ENCODE results near the gene AVP. TPM values are rescaled to one million over a fixed set of nuclear protein-coding genes. Genes with fewer than 3 reads are reported as not detected.
A peak's percentile ranks its signal among the peaks of the same experiment; 100 is the strongest.

Gene AVP
- total RNA-seq, 1 donor from 2014 or later, result not detected

DNA sequence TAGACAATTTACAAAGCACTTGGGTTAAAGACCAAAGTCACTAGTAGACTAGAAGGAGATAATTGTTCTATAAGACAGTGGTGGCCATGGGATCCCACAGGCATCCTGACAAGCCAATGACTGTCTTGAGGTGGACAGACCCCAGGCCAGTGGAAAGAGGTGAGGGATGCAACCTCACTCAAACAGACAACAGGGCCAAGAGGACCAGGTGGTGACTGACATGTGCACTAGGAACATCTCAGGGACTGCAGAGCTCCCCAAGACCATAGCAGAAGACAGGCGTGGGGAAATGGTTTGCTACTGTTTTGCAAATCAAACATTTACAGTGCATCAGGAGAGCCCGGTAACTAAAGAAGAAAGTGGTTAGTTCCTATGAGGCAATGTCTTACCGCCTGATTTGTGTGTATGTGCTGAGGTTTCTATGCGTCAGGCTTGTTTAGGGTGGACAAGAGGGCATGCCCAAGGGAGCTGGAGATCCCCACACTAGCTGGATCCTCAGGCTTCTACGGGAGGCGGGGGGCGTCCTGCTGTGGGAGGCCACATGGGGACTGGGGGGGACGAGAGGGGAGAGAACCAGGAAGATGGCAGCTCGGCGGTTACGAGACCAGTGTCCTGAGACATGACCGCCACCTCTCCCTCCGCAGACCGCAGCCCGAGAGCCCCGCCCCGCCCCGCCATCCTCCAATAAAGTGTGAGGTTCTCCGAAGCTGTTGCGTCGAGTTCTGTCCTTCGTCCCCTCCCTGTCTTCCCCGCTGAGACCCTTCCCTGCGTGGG is 39.3 kb downstream of the AVP start:
- no peak for TF ChIP-seq CTCF (IDR thresholded peaks at IDR 0.05; ENCODE audit: unreplicated experiment)
- DNase-seq (ENCODE audit: low spot score in 2 of 2, unreplicated experiment in 2 of 2), result no peak
- Mint-ChIP-seq H3K27ac (peak overlapping the region; percentile 55), H3K9me3 (no peaks in the 10 kb centered on the region), H3K4me3 (peak overlapping the region; percentile 89), H3K4me1 (peaks cover 22% of the 10 kb centered on the region), H3K27me3 (ENCODE audit: low read depth) (no peaks in the 10 kb centered on the region), H3K36me3 (peaks cover 18% of the 10 kb centered on the region)

GRCh38 chr20:3044336-3044965 is 40.1 kb downstream of the AVP start:
- H3K4me1 Mint-ChIP-seq, result peaks cover 22% of the 10 kb centered on the region

DNA sequence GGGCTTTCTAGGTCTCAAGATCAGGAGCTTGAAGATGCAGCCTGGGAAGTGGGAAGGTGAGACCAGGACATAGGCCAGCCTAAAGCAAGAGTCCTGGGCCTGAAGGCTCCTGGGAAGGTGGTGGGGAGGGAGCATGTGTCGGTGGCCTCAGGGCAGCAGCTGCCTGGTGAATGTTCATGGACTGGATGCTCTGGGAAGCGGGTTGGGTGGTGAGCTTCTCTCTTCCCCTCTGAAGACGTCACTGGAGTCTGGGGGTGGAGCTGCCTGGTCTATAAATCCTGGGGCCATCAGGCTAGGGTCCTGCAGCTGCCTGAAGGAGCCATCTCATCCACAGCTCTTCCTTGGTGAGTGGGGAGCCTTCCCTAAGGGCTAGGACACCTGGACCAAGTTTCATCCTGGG is 41.2 kb downstream of the AVP start, which contains the start of gene GNRH2:
TSS of gene GNRH2 (plus strand) at position 301 of the 400 bp plus-strand sequence. CDS start 793 bp downstream, outside the sequence.
- H3K27me3 Mint-ChIP-seq (ENCODE audit: low read depth), result no peaks in the 10 kb centered on the region

More at GRCh38 chr20:3044336-3044965, 40.1 kb downstream of the AVP start:
- no peak overlapping the region for H3K27ac Mint-ChIP-seq
- no peaks in the 10 kb centered on the region for H3K9me3 Mint-ChIP-seq
- peak overlapping the region; percentile 89 for H3K4me3 Mint-ChIP-seq
- H3K36me3 Mint-ChIP-seq, result peaks cover 14% of the 10 kb centered on the region
- TF ChIP-seq CTCF (IDR thresholded peaks at IDR 0.05; ENCODE audit: unreplicated experiment), result no peak
- DNase-seq (ENCODE audit: low spot score in 2 of 2, unreplicated experiment in 2 of 2), result no peak
- H3K27me3 Mint-ChIP-seq (ENCODE audit: low read depth), result no peaks in the 10 kb centered on the region

DNA sequence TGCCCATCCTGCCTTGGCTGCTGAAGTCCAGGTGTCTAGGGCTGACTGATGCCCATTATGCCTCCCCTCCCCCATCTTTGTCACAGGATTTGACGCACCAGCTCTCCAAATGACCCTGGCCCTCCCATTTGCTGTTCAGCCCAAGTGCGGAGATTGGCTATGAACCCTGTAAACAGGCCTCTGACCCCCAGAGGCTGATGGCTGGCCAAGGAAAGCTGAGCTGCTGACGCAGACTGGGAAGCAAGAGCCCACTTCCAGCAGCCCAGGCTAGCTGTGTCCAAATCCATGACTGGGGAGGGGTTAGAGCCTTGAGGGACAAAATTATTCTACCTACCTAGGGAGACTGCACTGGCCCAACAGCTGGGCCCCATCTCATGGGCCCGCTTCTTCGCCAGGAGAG is 41.9 kb downstream of the AVP start:
- Mint-ChIP-seq H3K4me1 (peaks cover 22% of the 10 kb centered on the region), H3K27ac (peak overlapping the region; percentile 90), H3K4me3 (no peak overlapping the region), H3K27me3 (ENCODE audit: low read depth) (no peaks in the 10 kb centered on the region), H3K36me3 (peaks cover 14% of the 10 kb centered on the region), H3K9me3 (no peaks in the 10 kb centered on the region)
- TF ChIP-seq CTCF (IDR thresholded peaks at IDR 0.05; ENCODE audit: unreplicated experiment), result no peak
- DNase-seq (ENCODE audit: low spot score in 2 of 2, unreplicated experiment in 2 of 2), result no peak

More for the DNA sequence above, 41.2 kb downstream of the AVP start, which contains the start of gene GNRH2:
- Mint-ChIP-seq H3K36me3 (peaks cover 16% of the 10 kb centered on the region), H3K9me3 (no peaks in the 10 kb centered on the region), H3K4me3 (peak within 1 kb of the TSS; percentile 31), H3K27ac (peak within 1 kb of the TSS; percentile 90), H3K4me1 (peaks cover 22% of the 10 kb centered on the region)
- no peak for TF ChIP-seq CTCF (IDR thresholded peaks at IDR 0.05; ENCODE audit: unreplicated experiment)
- DNase-seq (ENCODE audit: low spot score in 2 of 2, unreplicated experiment in 2 of 2), result no peak

DNA sequence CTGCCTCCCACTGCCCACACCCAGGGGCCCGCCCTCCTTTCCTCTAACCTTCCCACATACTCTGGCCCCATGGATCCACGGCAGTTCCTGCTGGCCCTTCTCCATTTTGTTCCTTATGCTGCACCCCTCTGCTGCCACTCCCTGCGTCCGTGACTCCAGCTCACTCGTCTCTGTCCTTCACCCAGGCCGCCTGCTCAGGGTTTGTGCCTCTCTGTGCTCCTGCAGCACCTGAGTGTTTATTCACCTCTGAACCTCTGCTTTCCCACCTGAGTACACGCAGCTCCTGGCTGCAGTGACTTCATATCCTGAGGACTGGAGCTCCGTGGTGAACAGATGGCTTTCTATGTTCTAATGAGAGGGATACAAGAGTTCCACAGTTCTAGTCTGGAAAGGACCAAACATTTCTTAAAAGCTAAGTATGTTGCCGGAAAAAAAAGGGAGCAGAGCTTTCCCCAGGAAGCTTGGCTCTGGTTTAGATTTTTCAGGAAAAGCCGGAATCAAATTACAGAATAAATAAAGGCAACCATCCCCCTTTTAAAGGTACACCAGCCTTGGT is 42.6 kb downstream of the AVP start:
- no peak for TF ChIP-seq CTCF (IDR thresholded peaks at IDR 0.05; ENCODE audit: unreplicated experiment)
- Mint-ChIP-seq H3K36me3 (peaks cover 14% of the 10 kb centered on the region), H3K27me3 (ENCODE audit: low read depth) (no peaks in the 10 kb centered on the region), H3K4me3 (peak overlapping the region; percentile 51), H3K9me3 (no peaks in the 10 kb centered on the region), H3K4me1 (peaks cover 20% of the 10 kb centered on the region), H3K27ac (peak overlapping the region; percentile 90)
- no peak for DNase-seq (ENCODE audit: low spot score in 2 of 2, unreplicated experiment in 2 of 2)

Measured in mesothelial cell of epicardium (in vitro differentiated cells).